Superior temporal gyrus (tissue), 1 donor: ENCODE results near the gene ACSM4.
A peak's percentile ranks its signal among the peaks of the same experiment; 100 is the strongest.

Experiments used
- DNase-seq: peaks from one replicate; pipeline ENCODE4 v3.0.0-alpha.2; 2016; ENCODE audit errors: extremely low spot score

ACSM4 gene

GRCh38 chr12:7339675-7340074 lies 35.8 kb downstream of the ACSM4 start:
- DNase-seq: no peak

- no peak for DNase-seq
Observed at GRCh38 chr12:7344833-7345606, 41.1 kb downstream of the ACSM4 start.

- no peak for DNase-seq
Observed at GRCh38 chr12:7346551-7347225, 42.8 kb downstream of the ACSM4 start.

- no peak for DNase-seq
Observed at GRCh38 chr12:7349418-7349817, 45.5 kb downstream of the ACSM4 start.

- no peak for DNase-seq
Observed at GRCh38 chr12:7351177-7351576, 47.3 kb downstream of the ACSM4 start.

- no peak for DNase-seq
Observed at GRCh38 chr12:7352661-7353060, 48.8 kb downstream of the ACSM4 start.

GRCh38 chr12:7354529-7354928 lies 50.7 kb downstream of the ACSM4 start:
- no peak for DNase-seq

- no peak for DNase-seq
Observed at GRCh38 chr12:7361265-7361664, 57.4 kb downstream of the ACSM4 start.

GRCh38 chr12:7362734-7363133 lies 58.9 kb downstream of the ACSM4 start:
- DNase-seq: no peak

GRCh38 chr12:7369274-7369729 lies 65.4 kb downstream of the ACSM4 start:
- no peak for DNase-seq

- DNase-seq: peak; percentile 55
Observed at GRCh38 chr12:7373226-7373625, 69.4 kb downstream of the ACSM4 start.

- DNase-seq: no peak
Observed at GRCh38 chr12:7374423-7375144, 70.7 kb downstream of the ACSM4 start.

GRCh38 chr12:7375145-7375543 lies 71.3 kb downstream of the ACSM4 start:
- DNase-seq: no peak

GRCh38 chr12:7376196-7376595 lies 72.3 kb downstream of the ACSM4 start:
- no peak for DNase-seq
